TTC549 (cell line): Measurements from ENCODE around the gene CHRNE.
"Not testable (repeated sequence)": the region's sequence is repeated elsewhere in the genome, so short reads cannot be mapped to it uniquely, and the experiment has no call there.

Experiments
- FAIRE-seq: peaks from 2 replicates; lab custom pipeline; 2012; peaks lifted over from hg19 to GRCh38; lab: Jason Lieb, UNC

The CHRNE gene

DNA sequence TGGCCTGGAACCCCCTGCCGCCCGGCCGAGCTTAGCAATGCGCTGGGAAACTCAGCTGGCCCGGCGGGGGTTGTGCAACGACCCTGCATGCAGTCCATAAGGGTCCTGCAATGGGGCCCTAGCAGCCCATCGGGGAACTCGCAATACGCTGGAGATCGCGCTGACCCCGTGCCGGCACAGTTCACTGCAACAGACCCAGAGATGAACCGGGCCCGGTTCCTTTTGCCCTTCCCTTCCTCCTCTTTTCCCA, 36.6 kb upstream of the CHRNE start:
- no peak for FAIRE-seq

DNA sequence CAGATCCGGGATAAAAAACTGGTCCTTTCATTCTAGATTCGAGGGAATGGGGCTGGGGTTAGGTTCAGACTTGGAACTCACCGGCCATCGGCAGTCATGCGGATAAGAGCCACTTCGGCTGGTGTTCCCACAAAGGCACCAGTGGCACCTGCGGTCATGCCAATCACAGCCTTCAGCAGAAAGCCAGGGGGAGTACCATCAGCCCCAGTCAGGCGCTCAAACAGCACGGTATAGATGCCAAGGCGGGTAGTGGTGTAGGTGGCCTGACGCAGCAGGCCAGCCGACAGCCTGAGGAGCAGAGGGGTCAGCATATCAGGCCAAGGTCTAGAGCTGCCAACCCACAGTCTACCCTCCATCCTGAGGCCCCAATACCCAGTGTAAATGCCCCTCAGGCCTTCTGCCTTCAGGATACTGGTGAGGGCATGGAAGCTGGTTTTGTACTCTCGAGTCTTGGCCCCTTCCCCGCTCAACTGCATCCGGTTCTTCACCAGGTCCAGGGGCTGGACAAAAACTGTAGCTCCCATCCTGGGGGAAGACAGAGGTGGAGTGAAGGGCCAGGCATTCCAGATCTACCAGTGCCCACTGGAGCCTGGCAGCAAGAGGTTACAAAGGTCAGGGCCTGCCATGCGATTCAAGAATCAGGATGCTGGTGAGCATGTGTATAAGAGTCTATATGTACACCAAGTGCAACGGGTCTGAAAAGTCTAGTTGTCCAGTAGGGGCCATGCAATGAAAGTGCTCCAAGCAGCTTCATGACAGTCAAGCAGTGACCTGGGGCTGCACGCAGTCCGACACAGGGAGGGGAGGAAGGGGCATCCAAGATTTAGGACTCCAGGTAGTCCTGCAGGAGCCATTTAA, 36.0 kb upstream of the CHRNE start:
- FAIRE-seq: no peak

DNA sequence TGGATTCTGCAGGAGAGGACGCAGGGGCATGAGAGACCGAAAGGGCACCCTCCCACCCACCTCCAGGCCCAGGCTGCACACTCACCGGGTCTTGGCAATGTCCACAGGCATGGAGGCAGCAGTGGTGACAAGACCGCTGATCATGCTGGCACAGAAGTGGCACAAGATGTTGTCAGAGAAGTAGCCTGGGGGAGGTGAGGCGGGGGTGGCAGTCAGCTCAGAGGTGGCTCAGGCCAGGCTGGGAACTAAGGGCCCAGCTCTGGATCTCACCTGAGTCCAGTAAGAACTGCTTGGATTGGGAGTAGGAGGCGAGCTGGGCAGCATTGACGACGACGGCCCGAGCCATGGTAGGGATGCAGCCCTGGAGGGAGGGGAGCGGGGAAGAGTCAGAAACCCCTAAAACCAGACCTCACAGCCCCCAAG, 35.2 kb upstream of the CHRNE start:
- FAIRE-seq: no peak

DNA sequence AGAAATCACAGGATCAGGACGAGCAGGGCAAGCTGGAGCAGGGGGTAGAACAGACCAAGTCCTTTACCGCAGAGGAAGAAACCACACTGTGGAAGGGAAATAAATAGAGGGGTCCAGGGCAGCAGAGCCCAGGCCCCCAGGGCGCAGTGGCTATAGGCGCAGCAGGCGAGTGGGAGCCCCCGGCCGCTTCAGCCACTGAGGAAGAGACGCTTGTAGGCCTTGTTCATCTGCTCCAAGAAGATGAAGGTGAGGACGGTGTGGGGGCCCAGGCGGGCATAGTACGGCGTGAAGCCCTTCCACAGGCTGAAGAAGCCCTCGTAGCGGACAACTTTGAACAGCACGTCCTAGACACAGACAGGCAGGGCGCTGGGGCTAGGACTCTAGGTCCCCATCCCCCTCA, 34.7 kb upstream of the CHRNE start:
- FAIRE-seq: no peak

DNA sequence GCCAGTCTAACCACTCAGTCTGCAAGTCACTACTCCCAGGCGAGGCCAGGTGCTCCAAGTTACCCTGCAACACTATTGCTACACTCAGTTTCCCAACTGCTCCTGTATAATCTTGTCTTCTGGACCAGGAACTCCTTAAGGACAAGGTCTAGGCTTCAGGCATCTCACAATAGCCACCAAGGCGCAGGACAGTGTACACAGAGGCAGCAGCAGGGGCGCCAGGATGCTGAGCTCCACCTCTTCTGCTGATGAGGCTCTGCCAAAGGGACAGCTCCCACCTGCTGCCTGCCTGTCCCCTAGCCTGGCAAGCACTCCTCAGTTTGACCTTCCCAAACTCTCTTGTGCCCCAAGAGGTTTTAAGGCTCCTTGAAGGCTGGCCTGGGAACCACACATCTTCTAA, 33.5 kb upstream of the CHRNE start:
- no peak for FAIRE-seq

DNA sequence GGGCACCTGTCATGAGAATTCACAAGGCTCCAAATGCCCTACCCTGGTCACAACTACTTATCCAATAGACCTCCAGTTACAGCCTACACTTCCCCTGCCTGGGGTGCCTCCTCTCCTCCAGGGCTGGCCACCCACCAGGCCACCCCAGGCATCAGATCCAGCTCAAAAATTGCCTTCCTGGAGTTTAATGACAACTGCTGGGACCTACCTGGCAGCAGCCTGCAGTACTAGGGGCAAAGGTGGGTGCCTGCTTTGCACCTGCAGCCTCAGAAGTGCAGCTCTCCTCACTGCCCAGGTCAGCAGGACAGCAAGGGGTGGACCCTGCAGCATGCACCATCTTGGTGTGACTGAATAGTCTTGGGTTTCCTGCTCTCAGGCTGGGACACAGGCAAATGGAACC, 32.8 kb upstream of the CHRNE start:
- no peak for FAIRE-seq

DNA sequence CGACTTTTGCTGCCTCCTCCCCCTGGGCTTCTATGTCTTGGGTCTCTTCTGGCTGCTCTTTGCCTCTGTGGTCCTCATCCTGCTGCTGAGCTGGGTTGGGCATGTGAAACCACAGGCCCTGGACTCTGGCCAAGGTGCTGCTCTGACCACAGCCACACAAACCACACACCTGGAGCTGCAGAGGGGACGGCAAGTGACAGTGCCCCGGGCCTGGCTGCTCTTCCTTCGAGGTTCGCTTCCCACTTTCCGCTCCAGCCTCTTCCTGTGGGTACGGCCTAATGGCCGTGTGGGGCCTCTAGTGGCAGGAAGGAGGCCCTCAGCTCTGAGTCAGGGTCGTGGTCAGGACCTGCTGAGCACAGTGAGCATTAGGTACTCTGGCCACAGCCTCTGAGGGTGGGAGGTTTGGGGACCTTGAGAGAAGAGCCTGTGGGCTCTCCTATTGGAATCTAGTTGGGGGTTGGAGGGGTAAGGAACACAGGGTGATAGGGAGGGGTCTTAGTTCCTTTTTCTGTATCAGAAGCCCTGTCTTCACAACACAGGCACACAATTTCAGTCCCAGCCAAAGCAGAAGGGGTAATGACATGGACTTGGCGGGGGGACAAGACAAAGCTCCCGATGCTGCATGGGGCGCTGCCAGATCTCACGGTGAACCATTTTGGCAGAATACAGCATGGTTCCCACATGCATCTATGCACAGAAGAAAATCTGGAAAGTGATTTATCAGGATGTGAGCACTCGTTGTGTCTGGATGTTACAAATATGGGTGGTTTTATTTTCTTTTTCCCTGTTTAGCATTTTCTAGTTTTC, 31.5 kb upstream of the CHRNE start:
- FAIRE-seq: no peak

DNA sequence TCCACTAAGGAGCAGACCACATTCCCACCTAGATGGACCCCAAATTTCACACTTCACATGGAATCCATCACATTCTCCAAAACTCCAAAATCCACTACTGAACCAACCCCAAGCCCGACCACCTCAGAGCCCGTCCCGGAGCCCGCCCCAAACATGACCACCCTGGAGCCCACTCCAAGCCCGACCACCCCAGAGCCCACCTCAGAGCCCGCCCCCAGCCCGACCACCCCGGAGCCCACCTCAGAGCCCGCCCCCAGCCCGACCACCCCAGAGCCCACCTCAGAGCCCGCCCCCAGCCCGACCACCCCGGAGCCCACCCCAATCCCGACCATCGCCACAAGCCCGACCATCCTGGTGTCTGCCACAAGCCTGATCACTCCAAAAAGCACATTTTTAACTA, 30.7 kb upstream of the CHRNE start:
- no peak for FAIRE-seq

DNA sequence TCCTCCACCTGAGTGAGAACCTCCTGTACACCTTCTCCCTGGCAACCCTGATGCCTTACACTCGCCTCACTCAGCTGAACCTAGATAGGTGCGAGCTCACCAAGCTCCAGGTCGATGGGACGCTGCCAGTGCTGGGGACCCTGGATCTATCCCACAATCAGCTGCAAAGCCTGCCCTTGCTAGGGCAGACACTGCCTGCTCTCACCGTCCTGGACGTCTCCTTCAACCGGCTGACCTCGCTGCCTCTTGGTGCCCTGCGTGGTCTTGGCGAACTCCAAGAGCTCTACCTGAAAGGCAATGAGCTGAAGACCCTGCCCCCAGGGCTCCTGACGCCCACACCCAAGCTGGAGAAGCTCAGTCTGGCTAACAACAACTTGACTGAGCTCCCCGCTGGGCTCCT, 29.9 kb upstream of the CHRNE start:
- FAIRE-seq: no peak

DNA sequence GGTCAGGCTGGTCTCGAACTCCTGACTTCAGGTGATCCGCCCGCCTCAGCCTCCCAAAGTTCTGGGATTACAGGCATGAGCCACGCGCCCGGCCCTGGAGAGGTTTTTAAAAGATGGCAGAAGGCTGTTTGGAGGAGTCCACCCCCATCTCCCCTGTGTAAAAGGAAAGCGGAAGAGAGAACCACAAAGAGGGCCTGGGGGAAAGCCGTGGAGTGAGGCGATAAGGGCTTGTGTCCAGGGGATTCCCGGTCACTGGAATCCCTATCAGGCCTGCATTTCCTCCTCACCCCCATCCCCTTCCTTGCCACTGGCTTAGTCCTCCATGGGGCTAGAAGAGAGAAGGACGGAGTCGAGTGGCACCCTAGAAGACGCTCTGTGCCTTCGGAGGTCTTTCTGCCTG, 29.1 kb upstream of the CHRNE start, which contains the start of gene GP1BA:
TSS of gene GP1BA (plus strand) at position 315 of the 400 bp plus-strand sequence. CDS start 328 bp downstream, outside the sequence.
- no peak for FAIRE-seq

DNA sequence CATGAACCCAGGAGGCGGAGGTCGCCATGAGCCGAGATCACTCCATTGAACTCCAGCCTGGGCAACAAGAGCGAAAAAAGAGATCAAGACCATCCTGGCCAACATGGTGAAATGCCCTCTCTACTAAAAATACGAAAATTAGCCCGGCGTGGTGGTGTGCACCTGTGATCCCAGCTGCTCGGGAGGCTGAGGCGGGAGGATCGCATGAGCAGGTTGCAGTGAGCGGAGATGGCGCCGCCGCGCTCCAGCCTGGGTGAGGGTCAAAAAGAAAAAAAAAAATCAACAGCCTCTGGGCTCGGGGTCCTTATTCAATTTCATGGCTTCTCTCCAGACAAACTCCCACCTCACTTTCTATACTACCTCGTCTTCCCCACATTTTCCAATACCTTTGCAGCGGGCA, 26.0 kb upstream of the CHRNE start:
- FAIRE-seq: no peak

DNA sequence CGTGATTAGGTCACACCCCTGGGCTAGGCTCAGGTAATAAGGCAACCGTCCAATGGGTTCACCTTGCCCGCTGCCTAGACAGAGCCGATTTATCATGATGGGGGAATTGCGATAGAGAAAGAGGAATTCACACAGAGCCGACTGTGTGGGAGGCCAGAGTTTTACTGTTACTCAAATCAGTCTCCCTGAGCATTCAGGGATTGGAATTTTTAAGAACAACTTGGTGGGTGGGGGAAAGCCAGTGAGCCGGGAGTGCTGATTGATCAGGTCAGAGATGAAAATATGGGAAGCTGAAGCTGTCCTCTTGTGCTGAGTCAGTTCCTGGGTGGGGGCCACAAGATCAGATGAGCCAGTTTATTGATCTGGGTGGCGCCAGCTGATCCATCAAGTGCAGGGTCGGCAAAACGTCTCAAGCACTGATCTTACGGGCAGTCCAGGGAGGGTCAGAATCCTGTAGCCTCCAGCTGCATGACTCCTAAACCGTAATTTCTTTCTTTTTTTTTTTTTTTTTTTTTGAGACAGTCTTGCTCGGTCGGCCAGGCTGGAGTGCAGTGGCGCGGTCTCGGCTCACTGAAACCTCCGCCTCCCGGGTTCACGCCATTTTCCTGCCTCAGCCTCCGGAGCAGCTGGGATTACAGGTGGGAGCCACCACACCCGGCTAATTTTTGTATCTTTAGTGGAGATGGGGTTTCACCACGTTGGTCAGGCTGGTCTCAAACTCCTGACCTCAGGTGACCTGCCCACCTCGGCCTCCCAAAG, 23.9 kb upstream of the CHRNE start:
- FAIRE-seq: not testable (repeated sequence)

DNA sequence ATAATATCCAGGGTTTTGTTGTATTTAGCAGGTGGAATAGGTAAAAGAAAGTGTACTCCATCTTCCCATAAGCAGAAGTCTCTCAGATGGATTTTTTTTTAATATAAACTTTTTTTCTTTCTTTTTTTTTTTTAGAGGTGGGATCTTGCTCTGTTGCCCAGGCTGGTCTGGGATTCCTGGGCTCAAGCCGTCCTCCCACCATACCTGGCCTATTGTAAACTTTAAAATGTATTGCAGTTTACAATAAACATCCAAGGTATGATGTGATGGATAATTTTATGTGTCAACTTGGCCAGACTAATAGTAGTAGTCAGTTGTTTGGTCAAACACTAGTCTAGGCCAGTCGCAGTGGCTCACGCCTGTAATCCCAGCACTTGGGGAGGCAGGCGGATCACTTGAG, 18.4 kb upstream of the CHRNE start:
- FAIRE-seq: no peak

DNA sequence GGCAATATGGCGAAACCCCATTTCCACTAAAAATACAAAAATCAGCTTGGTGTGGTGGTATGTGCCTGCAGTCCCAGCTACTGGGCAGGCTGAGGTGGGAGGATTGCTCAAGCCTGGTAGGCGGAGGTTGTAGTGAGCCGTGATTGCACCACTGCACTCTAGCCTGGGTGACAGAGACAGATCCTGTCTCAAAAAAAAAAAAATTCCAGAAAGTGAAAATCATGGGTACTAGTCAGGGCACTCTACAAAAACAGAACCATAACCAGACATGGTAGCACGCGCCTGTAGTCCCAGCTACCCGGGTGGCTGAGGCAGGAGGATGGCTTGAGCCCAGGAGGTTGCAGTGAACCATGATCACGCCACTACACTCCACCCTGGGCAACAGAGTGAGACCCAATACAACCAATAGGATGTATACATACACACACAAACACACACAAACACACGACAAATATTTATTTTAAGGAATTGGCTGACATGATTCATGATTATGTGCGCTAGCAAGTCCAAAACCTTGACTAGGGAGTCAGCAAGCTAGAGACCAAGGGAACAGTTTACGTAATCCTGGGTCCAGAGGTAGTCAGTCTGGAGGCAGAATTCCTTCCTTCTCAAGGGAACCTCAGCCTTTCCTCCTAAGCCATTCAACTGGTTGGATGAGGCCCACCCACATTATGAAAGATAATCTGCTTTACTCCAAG, 17.6 kb upstream of the CHRNE start:
- FAIRE-seq: no peak

DNA sequence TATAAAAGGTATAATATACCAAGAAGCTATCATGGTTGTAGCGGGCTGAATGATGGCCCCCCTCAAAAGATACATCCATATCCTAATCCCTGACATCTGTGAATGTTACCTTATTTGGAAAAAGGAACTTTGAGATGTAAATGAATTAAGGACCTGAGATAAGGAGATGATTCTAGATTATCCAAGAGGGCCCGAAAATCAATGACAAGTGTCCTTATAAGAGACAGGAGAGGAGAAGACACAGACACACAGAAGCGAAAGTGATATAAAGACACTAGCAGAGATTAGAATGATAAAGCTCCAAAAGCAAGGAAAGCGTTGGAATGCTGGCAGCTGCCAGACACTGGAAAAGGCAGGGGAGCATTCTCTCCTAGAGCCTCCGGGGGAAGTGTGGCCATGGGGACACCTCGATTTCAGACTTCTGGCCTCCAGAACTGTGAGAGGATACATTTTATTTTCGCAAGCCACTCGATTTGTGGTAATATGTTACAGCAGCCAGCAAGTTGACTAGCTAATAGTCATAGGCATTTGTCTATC, 16.7 kb upstream of the CHRNE start:
- FAIRE-seq: no peak

DNA sequence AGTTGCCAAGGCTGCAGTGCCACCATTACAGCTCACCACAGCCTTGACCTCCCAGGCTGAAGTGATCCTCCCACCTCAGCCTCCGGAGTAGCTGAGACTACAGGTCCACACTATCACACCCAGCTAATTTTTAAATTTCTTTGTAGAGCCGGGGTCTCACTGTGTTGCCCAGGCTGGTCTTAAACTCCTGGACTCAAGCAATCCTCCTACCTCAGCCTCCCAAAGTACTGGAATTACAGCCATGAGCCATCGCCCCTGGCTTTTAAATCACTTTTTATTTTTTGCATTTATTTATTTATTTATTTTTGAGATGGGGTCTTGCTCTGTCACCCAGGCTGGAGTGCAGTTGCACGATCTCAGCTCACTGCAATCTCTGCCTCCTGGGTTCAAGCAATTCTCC, 11.7 kb upstream of the CHRNE start:
- not testable (repeated sequence) for FAIRE-seq

DNA sequence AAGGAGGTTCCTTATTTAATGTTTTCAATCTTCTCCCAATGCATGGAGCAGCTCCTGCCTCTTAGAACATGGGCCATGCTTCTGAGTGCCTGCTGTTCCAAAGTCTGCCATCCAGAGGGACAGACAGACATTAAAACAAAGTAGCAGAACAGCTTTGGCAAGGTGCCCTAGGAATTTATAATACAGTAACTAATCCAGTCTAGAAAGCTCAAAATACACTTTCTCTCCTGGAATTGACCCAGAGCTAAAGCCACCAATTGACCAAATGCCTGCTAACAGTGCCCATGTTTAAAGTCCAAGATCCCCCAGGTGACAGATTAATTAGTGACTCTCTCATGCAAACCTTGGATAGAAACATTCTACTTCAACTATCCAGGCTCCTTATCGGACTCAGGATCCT, 11.1 kb upstream of the CHRNE start:
- no peak for FAIRE-seq

DNA sequence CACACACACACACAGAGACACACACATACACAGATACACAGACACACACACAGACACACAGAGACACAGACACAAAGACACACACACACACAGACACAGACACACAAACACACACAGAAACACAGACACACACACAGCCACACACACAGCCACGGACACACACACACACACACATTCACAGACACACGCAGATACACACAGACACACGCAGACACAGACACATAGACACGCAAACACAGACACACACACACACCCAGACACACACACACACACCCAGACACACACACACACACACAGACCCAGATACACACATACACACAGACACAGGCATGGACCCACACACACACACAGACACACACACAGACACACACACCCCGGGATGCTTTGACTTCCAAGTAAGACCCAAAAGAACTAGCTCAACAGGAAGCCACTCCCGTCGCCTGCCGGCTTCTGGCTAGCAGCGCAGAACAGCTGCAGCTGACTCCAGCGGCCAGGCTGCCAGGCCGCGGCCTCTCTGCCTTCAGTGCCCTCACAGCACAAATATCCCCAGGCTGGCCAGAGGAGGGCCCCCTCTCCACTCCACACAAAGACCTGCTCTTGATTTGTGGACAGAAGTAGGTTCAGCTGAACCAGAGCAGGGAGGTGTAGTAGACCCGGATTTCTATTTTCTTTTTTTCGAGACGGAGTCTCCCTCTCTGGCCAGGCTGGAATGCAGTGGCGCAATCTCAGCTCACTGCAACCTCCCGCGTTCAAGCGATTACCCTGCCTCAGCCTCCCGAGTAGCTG, 6.0 kb upstream of the CHRNE start:
- peak; percentile 53 for FAIRE-seq

DNA sequence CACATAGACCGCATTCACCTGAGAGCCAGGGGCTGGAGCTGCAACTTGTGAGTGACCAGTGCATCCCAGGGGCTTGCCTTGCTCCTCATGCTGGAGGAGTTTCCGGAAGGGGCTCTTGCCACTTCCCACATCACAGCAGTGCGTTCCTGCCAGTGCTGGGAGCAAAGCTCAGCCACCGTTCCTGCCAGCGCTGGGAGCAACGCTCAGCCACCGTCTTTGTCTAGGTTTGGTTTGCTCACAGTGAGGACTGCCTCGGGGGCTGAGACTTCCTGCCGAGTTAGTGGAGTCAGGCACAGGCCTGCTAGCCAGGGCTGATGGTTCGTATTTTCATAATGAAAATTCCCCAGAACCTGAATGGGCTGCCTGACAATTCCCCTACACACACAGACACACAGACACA, 5.4 kb upstream of the CHRNE start:
- no peak for FAIRE-seq

DNA sequence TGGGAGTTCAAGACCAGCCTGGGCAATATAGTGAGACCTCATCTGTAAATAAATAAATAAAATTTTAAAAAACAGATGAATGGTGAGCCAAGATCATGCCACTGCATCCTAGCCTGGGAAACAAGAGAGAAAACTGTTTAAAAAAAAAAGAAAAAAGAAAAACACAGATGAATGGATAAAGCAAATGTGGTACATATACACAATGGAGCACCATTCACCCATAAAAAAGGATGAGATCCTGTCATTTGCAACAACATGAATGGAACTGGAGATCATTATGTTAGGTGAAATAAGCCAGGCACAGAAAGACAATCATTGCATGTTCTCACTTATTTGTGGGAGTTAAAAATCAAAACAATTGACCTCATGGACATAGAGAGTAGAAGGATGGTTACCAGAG, 3.7 kb upstream of the CHRNE start:
- FAIRE-seq: not testable (repeated sequence)

DNA sequence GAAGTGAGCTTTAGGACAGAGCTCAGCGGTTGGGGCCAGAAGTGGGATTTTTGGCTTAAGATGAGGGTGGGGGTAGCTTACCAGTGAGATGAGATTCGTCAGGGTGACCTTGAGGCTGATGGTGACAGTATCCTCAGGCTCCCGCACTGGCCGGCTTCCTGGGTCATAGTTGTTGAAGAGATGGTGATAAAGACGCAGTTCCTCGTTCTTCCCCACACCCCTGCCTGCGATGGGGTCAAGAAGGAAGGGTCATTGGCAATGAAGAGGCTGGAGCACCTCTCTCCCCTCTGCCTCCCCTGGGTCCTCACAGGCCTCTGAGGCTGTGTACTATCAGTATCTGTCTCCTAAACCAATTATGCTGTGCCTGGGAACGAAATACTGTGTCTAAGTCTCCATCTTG, 358 bp downstream of the CHRNE start:
- no peak for FAIRE-seq
